ENCODE measurements around the gene KAZN.
A peak's percentile ranks its signal among the peaks of the same experiment; 100 is the strongest.

KAZN gene

GRCh38 chr1:14598007-14598497 is 433 bp upstream of the KAZN start:
- Mint-ChIP-seq H3K27me3 (peaks cover 62% of the 10 kb centered on the region), H3K36me3 (ENCODE audit: low read depth) (no peaks in the 10 kb centered on the region), H3K4me3 (no peak overlapping the region), H3K4me1 (peaks cover 13% of the 10 kb centered on the region), H3K27ac (no peak overlapping the region), H3K9me3 (no peaks in the 10 kb centered on the region)
- ATAC-seq: no peak
- no peak for DNase-seq

- Mint-ChIP-seq H3K4me3 (no peak overlapping the region), H3K27ac (no peak overlapping the region)
- no peak for ATAC-seq
Measured at GRCh38 chr1:14599183-14599791, 802 bp downstream of the KAZN start.

DNA sequence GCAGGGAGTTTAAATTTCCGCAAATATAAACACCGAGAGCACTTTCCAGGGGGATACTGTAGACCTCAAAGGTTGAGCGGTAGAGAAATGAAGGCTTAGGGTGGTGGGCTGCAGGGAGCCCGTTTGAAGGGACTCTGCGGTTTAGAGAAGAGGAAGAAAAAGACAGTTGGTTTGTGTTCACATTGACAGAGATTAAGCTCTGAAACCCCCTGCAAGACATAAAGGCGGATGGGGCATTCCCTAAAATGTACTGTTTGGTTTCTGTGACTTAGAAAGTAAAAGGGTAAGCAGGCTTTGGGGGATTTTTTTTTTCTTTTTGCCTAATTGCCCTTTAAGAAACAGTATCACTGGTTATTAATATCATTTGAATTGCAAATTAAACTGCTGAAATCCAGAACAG is 1.3 kb downstream of the KAZN start:
- Mint-ChIP-seq H3K27me3 (peaks cover 65% of the 10 kb centered on the region), H3K9me3 (no peaks in the 10 kb centered on the region), H3K36me3 (ENCODE audit: low read depth) (no peaks in the 10 kb centered on the region), H3K4me1 (peaks cover 13% of the 10 kb centered on the region), H3K27ac (no peak overlapping the region), H3K4me3 (no peak overlapping the region)
- ATAC-seq (peak; percentile 62), DNase-seq (no peak)

More at GRCh38 chr1:14599183-14599791, 802 bp downstream of the KAZN start:
- H3K36me3 Mint-ChIP-seq (ENCODE audit: low read depth): no peaks in the 10 kb centered on the region
- H3K27me3 Mint-ChIP-seq: peaks cover 60% of the 10 kb centered on the region
- no peak for DNase-seq
- H3K9me3 Mint-ChIP-seq: no peaks in the 10 kb centered on the region
- H3K4me1 Mint-ChIP-seq: peaks cover 13% of the 10 kb centered on the region

DNA sequence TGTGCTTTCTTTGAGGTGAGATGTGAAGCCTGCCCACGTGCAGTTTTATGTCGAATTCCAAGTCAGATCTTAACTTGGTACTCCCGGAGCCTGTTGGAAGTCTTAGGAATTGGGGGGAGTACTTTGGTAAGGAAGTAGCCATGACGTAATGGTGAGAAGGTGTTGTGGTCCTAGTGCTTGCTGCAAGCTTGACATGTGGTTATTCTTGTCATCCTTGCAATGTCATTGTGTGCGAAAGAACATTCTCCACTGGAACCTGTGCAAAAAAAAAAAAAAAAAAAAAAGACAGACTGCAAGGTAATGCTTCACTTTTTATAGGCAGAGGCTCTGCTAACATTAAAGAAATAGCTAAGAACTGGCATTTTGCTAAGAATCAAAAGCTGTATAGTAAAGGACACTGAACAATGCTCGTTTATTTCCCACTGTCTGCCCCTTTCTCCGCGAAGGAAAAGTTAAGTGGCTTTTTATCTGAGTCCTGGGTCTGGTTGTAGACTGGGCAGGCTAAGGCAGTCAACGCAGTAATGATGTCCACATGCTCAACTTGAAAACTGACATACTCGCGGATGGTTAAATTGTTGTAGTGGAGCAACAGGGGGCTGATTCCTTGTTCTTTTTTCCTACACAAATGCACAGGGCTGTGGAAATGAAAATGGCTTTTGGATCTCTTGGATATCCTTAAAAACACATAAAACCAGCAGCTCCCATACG is 2.1 kb downstream of the KAZN start:
- peaks cover 65% of the 10 kb centered on the region for H3K27me3 Mint-ChIP-seq
- no peaks in the 10 kb centered on the region for H3K36me3 Mint-ChIP-seq (ENCODE audit: low read depth)
- H3K27ac Mint-ChIP-seq: no peak overlapping the region
- peaks cover 13% of the 10 kb centered on the region for H3K4me1 Mint-ChIP-seq
- H3K9me3 Mint-ChIP-seq: no peaks in the 10 kb centered on the region
- no peak overlapping the region for H3K4me3 Mint-ChIP-seq
- ATAC-seq (no peak), DNase-seq (no peak)

GRCh38 chr1:14602136-14602535 is 3.7 kb downstream of the KAZN start:
- H3K4me1 Mint-ChIP-seq: peaks cover 13% of the 10 kb centered on the region
- no peak overlapping the region for H3K27ac Mint-ChIP-seq
- DNase-seq (no peak), ATAC-seq (no peak)
- H3K9me3 Mint-ChIP-seq: no peaks in the 10 kb centered on the region
- no peaks in the 10 kb centered on the region for H3K36me3 Mint-ChIP-seq (ENCODE audit: low read depth)
- peaks cover 51% of the 10 kb centered on the region for H3K27me3 Mint-ChIP-seq
- no peak overlapping the region for H3K4me3 Mint-ChIP-seq

DNA sequence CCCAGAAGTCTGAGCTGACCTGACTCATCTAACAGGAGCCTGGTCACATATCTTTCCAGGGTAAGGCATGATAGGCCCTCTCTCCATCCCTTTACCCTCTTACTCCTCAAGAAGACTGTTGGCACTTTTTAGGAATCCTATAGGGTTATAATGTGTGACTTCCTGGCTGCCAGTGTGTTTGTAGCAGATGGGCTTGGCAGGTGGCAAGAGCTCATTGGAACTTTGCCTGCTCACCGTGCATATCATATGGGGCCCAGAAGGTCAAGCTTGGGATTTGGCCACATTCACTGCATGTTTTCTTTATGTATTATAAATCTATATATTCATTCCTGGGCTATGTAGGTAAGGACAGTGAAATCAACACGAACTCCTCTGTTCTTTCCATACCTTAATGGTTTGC is 5.2 kb downstream of the KAZN start:
- no peaks in the 10 kb centered on the region for H3K36me3 Mint-ChIP-seq (ENCODE audit: low read depth)
- H3K27me3 Mint-ChIP-seq: peaks cover 41% of the 10 kb centered on the region
- peaks cover 13% of the 10 kb centered on the region for H3K4me1 Mint-ChIP-seq

DNA sequence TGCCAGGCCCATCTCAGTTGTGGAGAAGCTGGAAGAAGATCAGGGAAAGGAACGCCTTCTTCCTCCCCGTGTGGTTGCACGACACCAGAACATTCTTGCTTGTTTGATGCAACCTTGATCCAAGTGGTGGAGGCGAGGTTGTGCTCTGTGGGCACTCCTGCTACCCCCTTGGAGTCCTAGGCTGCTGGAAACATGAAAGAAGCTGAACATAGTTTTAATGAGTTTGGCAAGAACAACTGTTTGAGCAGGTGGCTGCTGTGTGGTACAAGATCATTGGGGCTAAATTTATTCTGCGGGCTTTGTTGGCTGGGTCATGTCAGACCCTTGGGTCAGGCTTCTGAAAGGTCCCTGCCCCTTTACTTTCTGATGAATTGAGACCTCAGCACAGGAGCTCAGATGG is 5.9 kb downstream of the KAZN start:
- H3K4me1 Mint-ChIP-seq: peaks cover 13% of the 10 kb centered on the region
- no peak overlapping the region for H3K27ac Mint-ChIP-seq
- no peak for ATAC-seq
- no peaks in the 10 kb centered on the region for H3K9me3 Mint-ChIP-seq
- no peak overlapping the region for H3K4me3 Mint-ChIP-seq
- peaks cover 36% of the 10 kb centered on the region for H3K27me3 Mint-ChIP-seq
- no peak for DNase-seq
- no peaks in the 10 kb centered on the region for H3K36me3 Mint-ChIP-seq (ENCODE audit: low read depth)

More for the DNA sequence above, 5.2 kb downstream of the KAZN start:
- DNase-seq: no peak
- Mint-ChIP-seq H3K9me3 (no peaks in the 10 kb centered on the region), H3K4me3 (no peak overlapping the region), H3K27ac (no peak overlapping the region)
- ATAC-seq: no peak

- peaks cover 24% of the 10 kb centered on the region for H3K27me3 Mint-ChIP-seq
- H3K36me3 Mint-ChIP-seq (ENCODE audit: low read depth): no peaks in the 10 kb centered on the region
- no peaks in the 10 kb centered on the region for H3K9me3 Mint-ChIP-seq
- H3K4me3 Mint-ChIP-seq: no peak overlapping the region
- no peak overlapping the region for H3K27ac Mint-ChIP-seq
- ATAC-seq (no peak), DNase-seq (no peak)
- no peaks in the 10 kb centered on the region for H3K4me1 Mint-ChIP-seq
Measured at GRCh38 chr1:14605945-14606344, 7.5 kb downstream of the KAZN start.

- DNase-seq (no peak), ATAC-seq (no peak)
- no peak overlapping the region for H3K27ac Mint-ChIP-seq
- H3K4me3 Mint-ChIP-seq: no peak overlapping the region
- H3K9me3 Mint-ChIP-seq: no peaks in the 10 kb centered on the region
- H3K27me3 Mint-ChIP-seq: peaks cover 17% of the 10 kb centered on the region
- H3K4me1 Mint-ChIP-seq: no peaks in the 10 kb centered on the region
- no peaks in the 10 kb centered on the region for H3K36me3 Mint-ChIP-seq (ENCODE audit: low read depth)
Measured at GRCh38 chr1:14606632-14607031, 8.1 kb downstream of the KAZN start.

- Mint-ChIP-seq H3K4me3 (no peak overlapping the region), H3K27me3 (peaks cover 10% of the 10 kb centered on the region), H3K27ac (no peak overlapping the region), H3K36me3 (ENCODE audit: low read depth) (no peaks in the 10 kb centered on the region), H3K4me1 (no peaks in the 10 kb centered on the region), H3K9me3 (no peaks in the 10 kb centered on the region)
- no peak for ATAC-seq
- no peak for DNase-seq
Measured at GRCh38 chr1:14607295-14607694, 8.8 kb downstream of the KAZN start.

GRCh38 chr1:14608308-14608707 is 9.8 kb downstream of the KAZN start:
- no peak for ATAC-seq
- Mint-ChIP-seq H3K27ac (no peak overlapping the region), H3K4me3 (no peak overlapping the region), H3K27me3 (peaks cover 9% of the 10 kb centered on the region), H3K9me3 (no peaks in the 10 kb centered on the region), H3K36me3 (ENCODE audit: low read depth) (no peaks in the 10 kb centered on the region), H3K4me1 (no peaks in the 10 kb centered on the region)
- no peak for DNase-seq

- Mint-ChIP-seq H3K27me3 (no peaks in the 10 kb centered on the region), H3K4me1 (no peaks in the 10 kb centered on the region), H3K4me3 (no peak overlapping the region), H3K36me3 (ENCODE audit: low read depth) (no peaks in the 10 kb centered on the region), H3K9me3 (no peaks in the 10 kb centered on the region), H3K27ac (no peak overlapping the region)
- no peak for ATAC-seq
- no peak for DNase-seq
Measured at GRCh38 chr1:14610761-14611160, 12.3 kb downstream of the KAZN start.

GRCh38 chr1:14611792-14612191 is 13.3 kb downstream of the KAZN start:
- Mint-ChIP-seq H3K27me3 (no peaks in the 10 kb centered on the region), H3K4me3 (no peak overlapping the region), H3K4me1 (no peaks in the 10 kb centered on the region), H3K9me3 (no peaks in the 10 kb centered on the region), H3K27ac (no peak overlapping the region), H3K36me3 (ENCODE audit: low read depth) (no peaks in the 10 kb centered on the region)
- ATAC-seq (no peak), DNase-seq (no peak)

- no peak overlapping the region for H3K27ac Mint-ChIP-seq
Measured at GRCh38 chr1:14612256-14612655, 13.8 kb downstream of the KAZN start.

DNA sequence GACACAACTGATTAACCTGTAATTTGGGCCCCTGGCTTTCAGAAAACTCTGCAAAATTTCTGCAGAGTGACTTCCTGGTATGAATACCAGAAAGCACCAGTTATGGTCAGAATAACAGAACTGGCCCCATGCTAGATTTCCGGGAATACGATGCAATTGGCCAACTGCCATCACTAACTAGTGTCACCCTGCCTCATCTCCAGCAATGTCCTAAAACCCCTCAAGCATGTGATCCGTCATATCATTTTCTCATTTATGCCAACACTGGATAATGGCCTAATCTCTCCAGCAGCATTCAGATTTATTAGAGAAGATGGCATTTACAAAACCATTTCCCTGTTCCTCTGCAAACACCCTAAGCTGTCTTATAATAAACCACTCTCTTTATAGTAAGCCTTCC is 15.4 kb downstream of the KAZN start:
- Mint-ChIP-seq H3K36me3 (ENCODE audit: low read depth) (no peaks in the 10 kb centered on the region), H3K4me1 (no peaks in the 10 kb centered on the region), H3K27me3 (no peaks in the 10 kb centered on the region), H3K4me3 (no peak overlapping the region), H3K9me3 (peaks cover 4% of the 10 kb centered on the region), H3K27ac (no peak overlapping the region)
- ATAC-seq (no peak), DNase-seq (no peak)

More at GRCh38 chr1:14612256-14612655, 13.8 kb downstream of the KAZN start:
- no peaks in the 10 kb centered on the region for H3K4me1 Mint-ChIP-seq
- no peaks in the 10 kb centered on the region for H3K9me3 Mint-ChIP-seq
- no peaks in the 10 kb centered on the region for H3K36me3 Mint-ChIP-seq (ENCODE audit: low read depth)
- DNase-seq: no peak
- ATAC-seq: no peak
- no peak overlapping the region for H3K4me3 Mint-ChIP-seq
- no peaks in the 10 kb centered on the region for H3K27me3 Mint-ChIP-seq

All from activated naive CD8-positive, alpha-beta T cell treated with anti-CD3 and anti-CD28 coated beads, Interleukin-2, amount 50 U/mL, for 24 hours (primary cell).